ENCODE results near the gene HCST. TPM values are rescaled to one million over a fixed set of nuclear protein-coding genes. Genes with fewer than 3 reads are reported as not detected.

HCST gene
- total and polyA plus RNA-seq, 2 of the 13 experiments (the other 11 are each of a cell fraction or from before 2014, with no cell fraction given), result 0.24 to 1.2 TPM

GRCh38 chr19:35862528-35862927, 39.8 kb upstream of the HCST start (continued):
- peak; percentile 44 for TF ChIP-seq ZNF687 (CRISPR knock-in tag; IDR thresholded peaks at IDR 0.05)
- no peak for TF ChIP-seq ARHGAP35 (CRISPR knock-in tag; IDR thresholded peaks at IDR 0.05; ENCODE audit: borderline replicate concordance)
- no peak for TF ChIP-seq ZC3H13 (CRISPR knock-in tag; IDR thresholded peaks at IDR 0.05)
- TF ChIP-seq PCBP1 (IDR thresholded peaks at IDR 0.05; ENCODE audit: borderline replicate concordance, low read depth, low read length), result no peak
- TF ChIP-seq NR2F1 (CRISPR knock-in tag; IDR thresholded peaks at IDR 0.05), result 0 out of 4 replicates have a peak, but pooled peaks of 1 of the 2 experiments have one; percentile 19
- no peak for TF ChIP-seq HBP1 (CRISPR knock-in tag; IDR thresholded peaks at IDR 0.05; ENCODE audit: low read depth)
- no peak for TF ChIP-seq ZNF407 (CRISPR knock-in tag; IDR thresholded peaks at IDR 0.05; ENCODE audit: not compliant biosample characterization)
- no peak for TF ChIP-seq POLR2A (IDR thresholded peaks at IDR 0.05; ENCODE audit: insufficient read depth in 1 of 2, low read depth in 2 of 2, low read length in 2 of 2)
- TF ChIP-seq ZBTB34 (CRISPR knock-in tag; IDR thresholded peaks at IDR 0.05), result 0 out of 2 replicates have a peak, but pooled peaks have one; percentile 19
- TF ChIP-seq PHF20 (CRISPR knock-in tag; IDR thresholded peaks at IDR 0.05), result no peak
- no peak for TF ChIP-seq SIN3B (IDR thresholded peaks at IDR 0.05; ENCODE audit: low read length)
- TF ChIP-seq SP5 (CRISPR knock-in tag; IDR thresholded peaks at IDR 0.05; ENCODE audit: borderline replicate concordance, low read depth), result peak; percentile 62; the same call in 1 of the 2 replicates
- TF ChIP-seq REL (CRISPR knock-in tag; conservative IDR thresholded peaks at IDR 0.05), result no peak
- no peak for TF ChIP-seq ZNF337 (CRISPR knock-in tag; IDR thresholded peaks at IDR 0.05; ENCODE audit: borderline replicate concordance, low read depth)
